Dedifferentiated amniotic fluid mesenchymal stem cell (primary cell): ENCODE measurements around the gene FBLL1.
"Not testable (repeated sequence)": the region's sequence is repeated elsewhere in the genome, so short reads cannot be mapped to it uniquely, and the experiment has no call there.

ENCODE experiments used
- DNase-seq: peaks from one replicate; pipeline ENCODE4 v3.0.0-alpha.2; 2016; ENCODE audit errors: extremely low spot score

FBLL1 gene

DNA sequence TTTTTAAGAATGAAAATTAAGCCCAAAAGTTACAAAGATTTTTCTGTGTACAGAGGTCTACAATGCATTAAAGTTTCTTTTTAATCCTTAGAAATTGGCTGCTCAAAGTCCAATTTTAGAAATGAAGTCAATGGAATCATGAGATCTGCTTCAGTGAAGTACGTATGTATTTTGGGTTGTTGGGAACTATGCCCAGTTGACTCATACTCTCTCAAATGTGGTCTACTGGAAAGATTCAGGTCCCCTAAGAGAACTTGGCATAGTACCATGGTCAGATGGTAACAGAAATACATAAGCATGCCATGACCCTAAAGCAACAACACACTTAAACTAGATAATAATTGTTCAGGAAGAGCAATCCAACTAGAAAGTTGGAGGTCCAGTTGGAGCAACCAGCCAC lies 23.0 kb downstream of the FBLL1 start:
- peak; percentile 83 for DNase-seq

DNA sequence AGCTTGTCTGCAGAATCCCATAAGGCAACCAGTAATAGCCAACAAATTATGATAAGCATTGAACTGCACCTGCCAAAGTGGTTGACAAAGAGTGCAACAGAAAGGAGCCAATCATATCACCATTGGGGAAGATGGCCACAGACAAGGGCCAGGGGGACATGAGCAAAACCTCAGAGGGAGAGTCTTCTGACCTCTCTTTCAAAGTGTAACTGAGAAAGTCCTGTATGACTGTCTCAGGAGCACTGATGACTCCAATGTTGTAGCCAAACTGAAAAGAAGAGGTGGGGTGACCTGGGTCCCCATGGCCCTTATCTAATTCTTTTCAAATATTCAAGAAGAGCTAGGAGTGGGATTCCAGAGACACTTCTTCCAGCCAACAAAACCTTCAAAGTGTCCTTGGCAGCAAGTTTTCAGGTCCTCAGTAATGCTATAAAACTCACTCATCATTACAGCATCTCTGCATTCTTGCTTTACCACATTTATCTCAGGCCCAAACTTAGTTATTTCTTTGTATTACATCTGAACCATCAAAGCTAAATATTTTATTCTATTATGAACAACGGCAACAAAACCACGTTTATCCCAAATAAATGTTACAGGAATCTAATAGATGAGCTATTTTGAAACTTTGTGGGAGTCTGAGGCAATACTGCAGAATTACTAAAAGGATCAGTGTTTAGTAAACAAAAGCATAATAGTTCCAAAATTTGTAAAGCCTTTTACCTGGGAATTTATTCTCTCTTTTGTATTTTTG lies 24.4 kb downstream of the FBLL1 start:
- DNase-seq: no peak

DNA sequence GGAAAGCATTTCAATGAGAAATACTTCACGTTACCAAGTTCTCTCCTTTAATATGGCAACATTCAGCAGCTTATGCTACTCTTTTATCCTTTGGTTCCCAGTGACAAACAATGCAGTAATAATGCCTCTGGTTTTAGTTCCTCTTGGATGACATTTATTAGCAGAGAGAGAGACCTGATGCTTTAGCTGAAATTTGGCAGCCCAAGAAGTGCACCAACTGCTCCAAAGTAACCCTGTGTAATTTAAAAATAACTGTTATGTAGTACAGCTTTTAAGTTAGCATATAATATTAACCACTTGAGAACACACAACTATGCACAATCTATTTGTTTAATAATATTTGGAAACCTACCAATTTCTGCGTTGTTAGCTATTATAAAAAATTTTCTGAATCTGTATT lies 28.3 kb downstream of the FBLL1 start:
- no peak for DNase-seq

DNA sequence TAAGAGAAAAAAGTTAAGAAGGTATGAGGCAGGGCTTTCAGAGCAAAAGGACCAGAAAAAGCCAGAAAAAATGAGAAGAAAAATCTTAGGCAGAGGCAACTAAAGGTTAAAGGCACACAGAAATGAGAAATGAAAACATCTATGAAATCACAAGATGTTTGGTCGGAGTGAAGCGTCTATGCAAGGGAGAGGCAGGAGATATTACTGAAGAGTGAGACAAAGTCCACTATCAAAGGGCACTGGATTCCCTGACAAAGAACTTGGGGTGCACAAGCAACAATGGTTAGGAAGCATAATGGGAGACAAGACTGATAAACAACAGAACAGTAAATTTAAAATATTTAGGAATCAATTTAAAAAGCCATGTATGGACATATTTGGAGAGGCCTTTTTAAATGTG lies 33.2 kb downstream of the FBLL1 start:
- no peak for DNase-seq

DNA sequence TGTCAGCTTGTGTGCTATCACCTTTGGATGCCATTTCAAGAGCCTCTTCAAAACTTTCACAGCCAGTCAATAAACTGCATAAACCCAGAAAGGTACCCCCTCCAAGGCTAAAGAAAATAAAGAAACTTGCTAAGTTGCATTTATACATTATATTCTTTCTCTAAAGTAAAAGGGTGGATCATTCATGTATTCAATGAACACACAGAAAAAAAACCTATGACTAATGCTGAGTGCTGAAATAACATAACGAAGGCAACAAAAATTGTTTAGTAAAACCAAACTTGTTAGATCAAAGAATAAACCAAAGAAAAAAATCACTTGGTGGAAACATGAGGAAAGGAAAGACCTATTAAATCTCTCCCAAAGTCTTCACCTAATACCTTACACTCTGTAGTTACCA lies 34.9 kb downstream of the FBLL1 start:
- DNase-seq: no peak

DNA sequence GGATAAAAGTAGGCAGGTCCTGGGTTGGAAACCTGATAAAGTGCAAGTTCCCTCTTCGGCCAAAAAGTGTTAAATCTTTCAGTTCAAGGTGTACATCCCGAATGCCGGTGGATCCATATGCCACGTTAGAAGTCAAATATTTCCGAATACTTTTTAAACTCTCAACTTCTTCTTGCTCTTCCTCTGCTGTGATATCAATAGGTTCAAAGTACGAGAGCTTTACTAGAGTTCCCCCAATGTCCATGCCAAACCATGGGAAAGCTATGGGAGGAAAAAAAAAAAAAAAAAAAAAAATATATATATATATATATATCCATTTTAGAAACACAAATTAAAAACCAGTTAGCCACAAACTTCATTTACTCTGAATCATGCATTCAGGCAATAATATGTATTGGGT lies 39.6 kb downstream of the FBLL1 start:
- DNase-seq: no peak

DNA sequence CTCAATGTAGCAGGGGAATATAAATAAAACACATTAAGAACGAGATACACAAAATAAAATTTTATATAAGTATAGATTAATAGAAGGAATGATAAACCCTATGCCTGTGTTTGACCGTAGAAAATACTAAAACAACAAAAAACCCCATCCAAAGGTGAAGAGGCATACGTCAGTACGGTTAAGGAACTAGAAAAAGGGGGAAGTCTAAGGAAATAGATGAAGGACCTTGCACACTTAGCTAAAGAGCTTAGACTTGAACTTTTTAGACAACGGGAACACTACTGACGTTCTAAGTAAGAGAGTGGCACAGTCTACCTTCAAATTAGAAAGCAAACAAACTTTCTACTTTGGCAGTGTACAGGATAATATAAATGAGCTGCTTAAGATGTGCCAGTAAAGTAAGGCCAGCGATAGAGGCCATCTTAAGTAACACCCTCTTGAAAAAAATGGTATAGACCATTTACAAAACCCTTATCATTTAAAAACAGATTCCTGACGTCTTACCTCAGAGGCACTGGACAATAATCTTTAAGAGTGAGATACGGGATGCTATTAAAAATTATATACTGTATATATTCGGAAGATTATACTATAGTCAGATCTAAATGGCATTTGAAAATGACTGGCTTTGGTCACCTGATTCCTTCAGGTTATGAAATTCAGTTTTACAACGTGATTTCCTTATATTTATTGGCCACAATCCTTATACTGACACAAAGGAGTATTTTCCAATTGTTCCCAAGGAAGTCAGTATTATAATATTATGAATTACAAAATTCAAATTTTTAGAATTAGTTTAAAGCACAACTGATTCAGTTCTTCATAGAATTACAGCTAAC lies 41.6 kb downstream of the FBLL1 start:
- DNase-seq: no peak

DNA sequence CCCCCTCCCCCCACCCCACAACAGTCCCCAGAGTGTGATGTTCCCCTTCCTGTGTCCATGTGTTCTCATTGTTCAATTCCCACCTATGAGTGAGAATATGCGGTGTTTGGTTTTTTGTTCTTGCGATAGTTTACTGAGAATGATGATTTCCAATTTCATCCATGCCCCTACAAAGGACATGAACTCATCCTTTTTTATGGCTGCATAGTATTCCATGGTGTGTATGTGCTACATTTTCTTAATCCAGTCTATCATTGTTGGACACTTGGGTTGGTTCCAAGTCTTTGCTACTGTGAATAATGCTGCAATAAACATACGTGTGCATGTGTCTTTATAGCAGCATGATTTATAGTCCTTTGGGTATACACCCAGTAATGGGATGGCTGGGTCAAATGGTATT lies 44.6 kb downstream of the FBLL1 start:
- DNase-seq: not testable (repeated sequence)

DNA sequence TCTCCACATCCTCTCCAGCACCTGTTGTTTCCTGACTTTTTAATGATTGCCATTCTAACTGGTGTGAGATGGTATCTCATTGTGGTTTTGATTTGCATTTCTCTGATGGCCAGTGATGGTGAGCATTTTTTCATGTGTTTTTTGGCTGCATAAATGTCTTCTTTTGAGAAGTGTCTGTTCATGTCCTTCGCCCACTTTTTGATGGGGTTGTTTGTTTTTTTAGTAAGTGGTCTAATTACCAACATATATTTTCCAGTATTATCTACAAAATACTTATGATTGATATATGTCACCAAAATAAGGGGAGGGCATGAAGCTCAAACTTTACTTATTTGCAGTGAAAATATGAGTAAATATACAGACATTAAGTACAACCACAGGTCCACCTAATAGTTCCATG lies 45.1 kb downstream of the FBLL1 start:
- not testable (repeated sequence) for DNase-seq

DNA sequence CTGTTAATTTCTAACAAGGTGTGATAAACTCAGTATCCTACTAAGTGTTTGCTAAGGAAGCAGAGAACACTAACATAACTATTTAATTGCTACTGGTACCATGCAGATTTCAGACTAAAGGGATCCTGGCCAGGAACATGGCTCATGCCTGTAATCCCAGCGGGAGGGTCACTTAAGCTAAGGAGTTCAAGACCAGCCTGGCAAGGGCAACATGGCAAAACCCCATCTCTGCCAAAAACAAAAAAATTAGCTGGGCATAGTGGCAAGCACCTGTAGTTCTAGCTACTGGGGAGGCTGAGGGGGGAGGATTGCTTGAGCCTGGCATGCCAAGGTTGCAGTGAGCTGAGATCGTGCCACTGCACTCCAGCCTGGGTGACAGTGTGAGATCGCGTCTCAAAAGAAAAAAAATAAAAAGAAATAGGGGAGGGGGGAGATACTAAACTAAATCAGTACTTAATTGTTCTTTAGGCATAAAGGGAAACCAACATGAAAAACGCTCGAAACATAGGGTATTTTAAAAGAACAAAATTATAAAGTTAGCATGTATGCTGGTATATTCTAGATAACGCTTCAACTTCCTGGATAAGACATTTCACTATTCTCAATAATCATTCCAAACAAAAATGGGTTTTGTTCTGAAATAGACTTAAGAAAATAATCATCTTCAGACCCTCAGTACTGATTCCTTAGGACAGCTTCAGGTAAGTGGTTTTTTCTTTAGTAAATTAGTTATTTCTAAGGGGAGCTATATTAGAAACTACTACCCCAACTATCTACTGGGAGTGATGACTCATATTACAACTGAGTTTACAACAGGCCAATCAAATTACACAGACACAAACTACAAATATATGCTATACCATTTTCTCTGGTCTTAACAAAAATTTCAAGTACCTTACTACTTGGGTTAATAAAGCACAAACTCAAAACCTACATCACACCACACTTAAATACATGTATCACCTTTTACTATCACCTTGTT lies 46.6 kb downstream of the FBLL1 start:
- DNase-seq: no peak

DNA sequence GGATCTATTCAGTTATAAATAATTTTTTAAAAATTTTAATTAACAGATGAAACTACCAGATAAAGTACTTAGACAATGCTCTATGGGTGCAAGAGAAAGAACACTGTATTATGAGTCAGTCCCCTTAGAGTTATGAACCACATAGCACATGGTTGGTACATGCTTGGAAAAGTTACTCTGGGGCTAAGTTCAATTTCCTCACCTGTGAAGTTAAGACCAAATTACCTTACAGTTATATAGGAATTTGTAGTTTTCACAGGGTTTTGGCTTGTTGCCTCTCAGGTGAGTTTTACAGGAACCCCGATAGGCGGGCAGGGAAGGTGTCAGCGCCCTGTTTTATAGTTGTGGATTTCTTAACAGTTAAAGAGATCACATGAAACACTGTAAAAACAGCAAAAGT lies 48.9 kb downstream of the FBLL1 start:
- no peak for DNase-seq

DNA sequence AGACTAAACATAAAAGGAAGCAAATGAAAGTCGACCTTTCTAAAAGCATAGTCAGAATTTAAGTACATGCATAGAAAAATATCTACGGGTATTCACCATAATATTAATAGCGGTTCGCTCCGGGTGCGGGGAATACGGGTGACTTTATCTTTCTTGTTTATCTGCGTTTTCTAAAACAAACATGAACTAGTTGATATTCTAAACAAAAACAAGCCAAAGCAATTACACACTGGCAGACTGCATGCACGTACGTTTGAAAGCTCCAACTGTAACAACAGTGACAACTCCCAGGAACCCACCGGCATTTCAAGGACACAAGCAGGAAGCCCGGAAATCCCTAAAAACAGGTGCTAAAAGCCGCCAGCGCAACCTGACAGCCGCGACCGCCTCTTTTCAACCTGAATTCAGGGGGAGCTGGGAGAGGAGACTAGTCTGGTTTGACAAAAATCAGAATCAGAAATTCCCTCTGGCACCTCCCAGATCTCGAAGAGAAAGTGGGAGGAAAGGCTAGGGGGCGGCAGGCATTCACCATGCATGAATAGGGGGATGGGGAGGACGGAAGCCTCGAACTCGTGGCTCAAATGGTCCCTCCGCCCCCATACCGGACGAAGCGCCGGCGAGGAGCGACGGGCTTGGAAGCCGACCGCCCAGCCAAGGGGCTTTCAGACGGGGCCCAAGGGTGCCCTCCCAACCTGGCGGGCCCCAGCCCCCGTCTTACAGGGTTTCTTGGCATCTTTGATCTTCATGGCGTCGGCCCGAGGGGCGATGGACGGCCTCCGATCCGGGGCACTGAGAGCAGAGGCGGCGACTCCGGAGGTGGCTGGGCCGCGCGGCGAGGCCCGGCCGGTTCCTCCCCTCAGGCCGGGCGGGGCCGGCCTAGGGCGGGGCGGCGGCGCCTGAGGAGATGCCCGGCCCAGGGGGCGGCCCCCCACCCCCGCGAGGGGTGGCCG lies 49.7 kb downstream of the FBLL1 start, which contains the start of gene PANK3:
TSS of gene PANK3 (minus strand) at position 831 of the 950 bp plus-strand sequence. CDS start at position 746, 85 bp downstream.
- no peak for DNase-seq

DNA sequence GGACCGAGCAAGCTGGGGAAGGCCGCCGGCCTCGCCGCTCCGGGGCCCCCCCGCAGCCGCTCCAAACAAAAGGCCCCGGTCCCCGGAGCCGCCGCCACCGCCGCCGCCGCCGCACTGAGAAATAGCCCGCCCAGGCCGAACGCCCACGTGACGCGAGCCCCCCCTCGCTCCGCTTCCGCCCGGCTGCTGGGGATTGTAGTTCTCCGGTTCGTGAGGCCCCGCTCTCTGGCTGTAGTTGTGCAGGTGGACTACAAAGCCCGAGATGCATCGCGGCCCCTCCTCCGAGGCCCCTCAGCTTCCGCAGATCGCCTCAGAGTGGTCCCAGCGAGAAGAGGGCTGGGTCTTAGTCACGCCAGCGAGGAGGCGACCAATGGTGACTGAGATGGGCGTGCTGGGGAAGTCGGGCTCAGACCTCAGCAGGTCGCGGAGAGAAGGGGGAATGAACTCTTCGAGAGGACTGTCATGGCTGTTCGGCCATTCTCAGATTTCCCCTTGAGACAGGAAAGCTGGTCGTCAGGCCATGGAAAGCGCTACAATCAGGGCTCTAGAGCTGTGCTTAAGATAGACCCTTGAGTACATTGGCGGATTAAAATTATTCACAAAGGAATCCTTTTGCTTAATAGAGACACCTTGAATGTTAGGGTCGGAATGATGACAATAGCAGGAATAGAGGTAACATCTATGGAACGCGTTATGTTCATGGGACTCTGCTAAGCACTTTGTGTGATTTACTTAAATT lies 50.6 kb downstream of the FBLL1 start:
- DNase-seq: peak; percentile 99

DNA sequence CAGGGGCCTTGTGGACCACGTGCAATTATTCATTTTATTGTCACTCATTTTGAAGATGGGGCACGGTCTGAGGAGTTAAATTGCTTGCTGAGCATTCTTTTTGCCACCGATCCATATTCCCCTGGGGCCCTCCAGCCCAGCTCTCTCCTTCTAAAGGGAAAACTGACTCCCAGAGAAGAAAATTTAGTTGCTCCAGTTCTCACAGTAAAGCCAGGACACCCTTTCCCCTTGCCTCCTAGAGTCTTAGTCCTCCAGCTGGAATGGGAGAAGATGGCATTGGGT lies 51.1 kb downstream of the FBLL1 start:
- no peak for DNase-seq
